Ishikawa (cell line): ENCODE measurements around the gene CACNA2D3.

Experiments used
- CEBPB ChIP-seq: IDR thresholded peaks from 2 replicates; pipeline ENCODE4 v1.6.1; 2012
- CREB1 ChIP-seq: IDR thresholded peaks from 2 replicates; pipeline ENCODE4 v1.6.1; 2012; ENCODE audit warnings: low read depth
- EGR1 ChIP-seq: IDR thresholded peaks from 2 replicates; pipeline ENCODE4 v1.6.1; 2012
- EP300 ChIP-seq: IDR thresholded peaks from 2 replicates; pipeline ENCODE4 v1.6.1; 2012; ENCODE audit warnings: borderline replicate concordance
- FOXM1 ChIP-seq: IDR thresholded peaks from 2 replicates; pipeline ENCODE4 v1.6.1; 2012; ENCODE audit warnings: low read depth, borderline replicate concordance
- NFIC ChIP-seq: IDR thresholded peaks from 2 replicates; pipeline ENCODE4 v1.6.1; 2012
- RAD21 ChIP-seq: IDR thresholded peaks from 2 replicates; pipeline ENCODE4 v1.6.1; 2012; ENCODE audit warnings: low read depth
- TAF1 ChIP-seq: IDR thresholded peaks from 2 replicates; pipeline ENCODE4 v1.6.1; 2012; ENCODE audit warnings: low read depth, mild to moderate bottlenecking
- TCF12 ChIP-seq: IDR thresholded peaks from 2 replicates; pipeline ENCODE4 v1.6.1; 2012; ENCODE audit warnings: low read depth
- TEAD4 ChIP-seq: IDR thresholded peaks from 2 replicates; pipeline ENCODE4 v1.6.1; 2012
- YY1 ChIP-seq: IDR thresholded peaks from 2 replicates; pipeline ENCODE4 v1.6.1; 2012; ENCODE audit warnings: low read depth
- ZBTB7A ChIP-seq: IDR thresholded peaks from 2 replicates; pipeline ENCODE4 v1.6.1; 2012; ENCODE audit warnings: low read depth
- TF ChIP-seq, protein P1 (sequence below): IDR thresholded peaks from 2 replicates; pipeline ENCODE4 v1.6.1; 2012; ENCODE audit warnings: low read depth, mild to moderate bottlenecking
- TF ChIP-seq, protein P2 (sequence below): IDR thresholded peaks from 2 replicates; pipeline ENCODE4 v1.6.1; 2012
- TF ChIP-seq, protein P3 (sequence below): IDR thresholded peaks from 2 replicates; pipeline ENCODE4 v1.6.1; 2012

CACNA2D3 gene

DNA sequence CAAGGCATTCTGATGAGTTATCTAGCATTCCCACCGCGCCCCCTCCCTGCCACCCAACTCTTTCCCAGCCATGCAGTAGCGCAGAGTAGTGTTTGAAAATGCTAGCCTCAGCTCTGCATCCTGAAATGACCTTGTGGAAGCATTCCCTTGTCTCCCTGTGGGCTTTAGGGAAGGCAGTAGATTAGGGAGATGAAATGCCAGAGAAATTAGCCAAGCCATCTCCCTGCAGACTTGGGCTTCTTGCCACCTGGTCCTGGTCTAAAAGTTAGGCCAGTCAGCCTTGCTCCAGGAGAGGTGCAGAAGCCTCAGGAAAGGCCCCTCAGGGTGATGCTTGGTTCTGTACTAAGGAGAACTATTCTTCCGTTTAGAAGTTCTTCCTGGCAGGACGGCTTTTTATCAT is 231.2 kb downstream of the CACNA2D3 start:
- TF ChIP-seq, protein P1, sequence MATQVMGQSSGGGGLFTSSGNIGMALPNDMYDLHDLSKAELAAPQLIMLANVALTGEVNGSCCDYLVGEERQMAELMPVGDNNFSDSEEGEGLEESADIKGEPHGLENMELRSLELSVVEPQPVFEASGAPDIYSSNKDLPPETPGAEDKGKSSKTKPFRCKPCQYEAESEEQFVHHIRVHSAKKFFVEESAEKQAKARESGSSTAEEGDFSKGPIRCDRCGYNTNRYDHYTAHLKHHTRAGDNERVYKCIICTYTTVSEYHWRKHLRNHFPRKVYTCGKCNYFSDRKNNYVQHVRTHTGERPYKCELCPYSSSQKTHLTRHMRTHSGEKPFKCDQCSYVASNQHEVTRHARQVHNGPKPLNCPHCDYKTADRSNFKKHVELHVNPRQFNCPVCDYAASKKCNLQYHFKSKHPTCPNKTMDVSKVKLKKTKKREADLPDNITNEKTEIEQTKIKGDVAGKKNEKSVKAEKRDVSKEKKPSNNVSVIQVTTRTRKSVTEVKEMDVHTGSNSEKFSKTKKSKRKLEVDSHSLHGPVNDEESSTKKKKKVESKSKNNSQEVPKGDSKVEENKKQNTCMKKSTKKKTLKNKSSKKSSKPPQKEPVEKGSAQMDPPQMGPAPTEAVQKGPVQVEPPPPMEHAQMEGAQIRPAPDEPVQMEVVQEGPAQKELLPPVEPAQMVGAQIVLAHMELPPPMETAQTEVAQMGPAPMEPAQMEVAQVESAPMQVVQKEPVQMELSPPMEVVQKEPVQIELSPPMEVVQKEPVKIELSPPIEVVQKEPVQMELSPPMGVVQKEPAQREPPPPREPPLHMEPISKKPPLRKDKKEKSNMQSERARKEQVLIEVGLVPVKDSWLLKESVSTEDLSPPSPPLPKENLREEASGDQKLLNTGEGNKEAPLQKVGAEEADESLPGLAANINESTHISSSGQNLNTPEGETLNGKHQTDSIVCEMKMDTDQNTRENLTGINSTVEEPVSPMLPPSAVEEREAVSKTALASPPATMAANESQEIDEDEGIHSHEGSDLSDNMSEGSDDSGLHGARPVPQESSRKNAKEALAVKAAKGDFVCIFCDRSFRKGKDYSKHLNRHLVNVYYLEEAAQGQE: no peak
- no peak for TF ChIP-seq CEBPB
- TF ChIP-seq TCF12: no peak
- no peak for TF ChIP-seq TAF1

DNA sequence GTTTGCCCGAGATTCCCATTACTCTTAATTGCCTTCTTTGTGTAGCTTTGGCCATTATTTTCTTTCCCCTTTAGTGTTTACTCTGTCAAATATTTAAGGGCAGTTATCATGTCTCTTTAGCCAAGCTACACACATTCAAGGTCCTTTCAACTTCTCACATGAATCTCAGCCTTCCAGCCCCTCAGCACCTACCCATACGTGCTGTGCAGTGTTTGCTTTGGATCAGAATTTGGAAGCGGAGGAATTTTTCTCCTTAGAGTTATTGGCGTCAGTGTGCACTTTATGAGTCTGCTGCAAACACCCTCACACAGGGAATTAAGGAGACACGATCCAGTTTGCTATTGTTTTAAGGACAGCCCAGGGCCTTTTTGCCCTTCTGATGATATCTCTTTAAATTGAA is 231.6 kb downstream of the CACNA2D3 start:
- TF ChIP-seq, protein P1: no peak
- TF ChIP-seq RAD21 (no peak), TCF12 (no peak), YY1 (no peak), TAF1 (no peak), TEAD4 (no peak), ZBTB7A (no peak), CREB1 (no peak)

DNA sequence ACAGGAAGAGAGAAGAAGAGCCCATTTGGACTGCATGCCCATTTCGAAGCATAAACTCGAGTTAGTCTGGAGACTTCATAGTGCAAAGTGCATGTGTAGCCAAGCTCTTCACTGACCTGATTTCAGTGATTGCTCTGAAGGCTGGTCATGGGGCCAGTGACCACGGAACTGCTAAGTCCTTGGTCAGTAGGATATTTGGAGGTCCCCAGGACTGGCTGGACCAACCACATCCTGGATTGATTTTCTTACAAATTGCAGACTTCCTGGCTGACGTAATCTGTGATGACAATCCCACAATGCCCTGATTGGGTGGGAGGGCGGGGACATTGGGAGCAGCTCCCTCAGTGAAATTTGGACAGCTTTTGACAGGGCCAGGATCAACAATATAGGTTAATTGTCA is 233.4 kb downstream of the CACNA2D3 start:
- TF ChIP-seq, protein P1: no peak
- no peak for TF ChIP-seq RAD21
- TF ChIP-seq FOXM1: no peak
- TF ChIP-seq NFIC: no peak
- no peak for TF ChIP-seq TCF12
- no peak for TF ChIP-seq EGR1
- TF ChIP-seq YY1: no peak
- TF ChIP-seq CREB1: no peak
- TF ChIP-seq EP300: no peak

DNA sequence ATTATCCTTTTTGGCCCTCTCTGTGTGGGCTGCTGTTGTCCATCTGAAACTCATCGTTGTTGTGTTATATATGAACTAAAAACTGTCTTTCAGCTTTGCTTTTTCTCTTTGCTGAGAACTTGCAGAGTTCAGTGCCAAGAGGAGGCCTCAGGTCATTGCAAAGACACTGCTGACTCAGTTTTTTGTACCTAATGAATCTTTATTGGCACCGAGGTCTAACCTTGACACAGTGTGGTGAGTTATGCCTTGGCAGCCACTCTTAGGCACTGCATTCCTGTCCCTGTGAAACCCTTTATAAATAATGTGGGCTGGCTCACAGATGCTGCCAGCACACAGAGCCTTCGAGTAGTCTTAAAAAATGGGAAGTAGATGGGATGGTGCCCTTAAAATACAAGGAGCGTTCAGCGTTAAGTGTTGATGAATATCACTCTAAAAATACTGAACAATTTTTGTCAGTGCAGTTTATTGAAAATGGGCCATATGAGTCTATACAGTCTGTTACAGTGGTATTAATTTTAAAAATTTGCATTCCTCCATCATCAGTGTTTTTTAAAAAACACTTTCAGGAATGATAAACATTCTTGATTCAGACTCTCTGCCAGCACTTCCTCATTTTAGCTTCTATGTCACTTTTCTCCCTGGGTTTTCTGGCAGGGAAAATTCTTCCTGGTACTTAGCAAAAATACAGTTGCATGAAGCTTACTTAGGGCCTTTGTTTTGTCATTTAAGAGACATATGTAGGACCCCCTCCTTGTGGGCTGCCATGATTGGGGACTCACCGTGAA is 234.1 kb downstream of the CACNA2D3 start:
- no peak for TF ChIP-seq TAF1
- TF ChIP-seq CEBPB: no peak
- TF ChIP-seq NFIC: no peak
- TF ChIP-seq ZBTB7A: no peak
- no peak for TF ChIP-seq CREB1
- no peak for TF ChIP-seq EGR1
- no peak for TF ChIP-seq TCF12
- TF ChIP-seq RAD21: no peak
- TF ChIP-seq, protein P2, sequence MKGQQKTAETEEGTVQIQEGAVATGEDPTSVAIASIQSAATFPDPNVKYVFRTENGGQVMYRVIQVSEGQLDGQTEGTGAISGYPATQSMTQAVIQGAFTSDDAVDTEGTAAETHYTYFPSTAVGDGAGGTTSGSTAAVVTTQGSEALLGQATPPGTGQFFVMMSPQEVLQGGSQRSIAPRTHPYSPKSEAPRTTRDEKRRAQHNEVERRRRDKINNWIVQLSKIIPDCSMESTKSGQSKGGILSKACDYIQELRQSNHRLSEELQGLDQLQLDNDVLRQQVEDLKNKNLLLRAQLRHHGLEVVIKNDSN: no peak
- TF ChIP-seq EP300: no peak
- TF ChIP-seq, protein P3, sequence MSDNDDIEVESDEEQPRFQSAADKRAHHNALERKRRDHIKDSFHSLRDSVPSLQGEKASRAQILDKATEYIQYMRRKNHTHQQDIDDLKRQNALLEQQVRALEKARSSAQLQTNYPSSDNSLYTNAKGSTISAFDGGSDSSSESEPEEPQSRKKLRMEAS: no peak
- TF ChIP-seq, protein P1: no peak
- TF ChIP-seq FOXM1: no peak
- TF ChIP-seq TEAD4: no peak
- no peak for TF ChIP-seq YY1
